Measurements from ENCODE around the gene CAPN11. TPM values are rescaled to one million over a fixed set of nuclear protein-coding genes. Genes with fewer than 3 reads are reported as not detected.

The CAPN11 gene
- total and polyA plus RNA-seq, 10 of the 15 experiments (the other 5 are each of a cell fraction or from before 2014, with no cell fraction given) = 0.05 to 0.44 (median 0.31) TPM

DNA sequence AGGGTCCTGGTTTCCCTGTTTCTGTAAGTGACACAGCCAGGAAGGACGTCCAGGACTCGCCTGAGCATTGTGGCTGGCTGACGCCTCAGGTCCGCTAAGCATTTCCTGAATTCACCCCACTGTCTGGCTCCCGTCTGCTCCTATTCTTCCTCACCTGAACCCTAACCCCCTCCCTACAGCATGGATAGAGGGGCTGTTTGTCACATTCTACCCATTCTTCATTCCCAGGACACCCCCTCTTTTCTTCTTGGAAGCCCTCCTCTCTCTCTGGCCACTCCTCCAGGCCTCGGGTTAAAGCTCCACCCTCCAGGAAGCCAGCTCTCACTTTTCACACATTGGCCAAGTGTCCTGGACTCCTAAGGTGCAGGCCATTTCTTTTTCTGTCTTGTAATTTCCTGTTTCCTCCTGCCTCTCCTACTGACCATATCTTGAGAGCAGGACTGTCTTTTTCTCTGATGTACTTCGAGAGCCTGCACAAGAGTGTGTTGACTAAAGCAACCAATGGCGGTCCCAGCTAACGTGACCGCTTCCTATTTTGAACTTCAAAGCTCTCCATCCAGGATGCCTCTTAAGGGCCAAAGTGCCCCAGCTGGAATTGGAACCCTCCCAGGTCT, 33.9 kb downstream of the CAPN11 start:
- POLR2A ChIA-PET = interaction anchor here (0.5 kb wide), 1 partner anchor 30 kb away, joined by 3 read pairs; no protein-coding TSS in a partner anchor
- intact Hi-C loops (cut with micrococcal nuclease; ENCODE audit: unreplicated experiment) = no loop called here
- H3K4me2 ChIP-seq (ENCODE audit: control insufficient read depth, insufficient read depth) = no peak overlapping the region
- TF ChIP-seq TAF1 (IDR thresholded peaks at IDR 0.05; ENCODE audit: borderline replicate concordance, low read depth, low read length) (no peak), HDGF (IDR thresholded peaks at IDR 0.05) (no peak), LARP7 (IDR thresholded peaks at IDR 0.05) (no peak), JUNB (IDR thresholded peaks at IDR 0.05) (no peak), NFXL1 (IDR thresholded peaks at IDR 0.05; ENCODE audit: borderline replicate concordance) (no peak), SUPT20H (IDR thresholded peaks at IDR 0.05; ENCODE audit: borderline replicate concordance, control insufficient read depth, low read depth, low read length) (no peak), CHD4 (IDR thresholded peaks at IDR 0.05) (no peak), DPF2 (IDR thresholded peaks at IDR 0.05) (no peak), TCF7 (IDR thresholded peaks at IDR 0.05; ENCODE audit: borderline replicate concordance) (no peak), NFYB (IDR thresholded peaks at IDR 0.05; ENCODE audit: insufficient read depth, low read depth, low read length) (no peak), SP1 (IDR thresholded peaks at IDR 0.05; ENCODE audit: low read depth, low read length) (no peak), POU2F2 (IDR thresholded peaks at IDR 0.05; ENCODE audit: borderline replicate concordance, low read depth, low read length) (no peak)
- TF ChIP-seq, protein P1, sequence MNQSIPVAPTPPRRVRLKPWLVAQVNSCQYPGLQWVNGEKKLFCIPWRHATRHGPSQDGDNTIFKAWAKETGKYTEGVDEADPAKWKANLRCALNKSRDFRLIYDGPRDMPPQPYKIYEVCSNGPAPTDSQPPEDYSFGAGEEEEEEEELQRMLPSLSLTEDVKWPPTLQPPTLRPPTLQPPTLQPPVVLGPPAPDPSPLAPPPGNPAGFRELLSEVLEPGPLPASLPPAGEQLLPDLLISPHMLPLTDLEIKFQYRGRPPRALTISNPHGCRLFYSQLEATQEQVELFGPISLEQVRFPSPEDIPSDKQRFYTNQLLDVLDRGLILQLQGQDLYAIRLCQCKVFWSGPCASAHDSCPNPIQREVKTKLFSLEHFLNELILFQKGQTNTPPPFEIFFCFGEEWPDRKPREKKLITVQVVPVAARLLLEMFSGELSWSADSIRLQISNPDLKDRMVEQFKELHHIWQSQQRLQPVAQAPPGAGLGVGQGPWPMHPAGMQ (IDR thresholded peaks at IDR 0.05; ENCODE audit: borderline replicate concordance) = no peak
- TF ChIP-seq, protein P2, sequence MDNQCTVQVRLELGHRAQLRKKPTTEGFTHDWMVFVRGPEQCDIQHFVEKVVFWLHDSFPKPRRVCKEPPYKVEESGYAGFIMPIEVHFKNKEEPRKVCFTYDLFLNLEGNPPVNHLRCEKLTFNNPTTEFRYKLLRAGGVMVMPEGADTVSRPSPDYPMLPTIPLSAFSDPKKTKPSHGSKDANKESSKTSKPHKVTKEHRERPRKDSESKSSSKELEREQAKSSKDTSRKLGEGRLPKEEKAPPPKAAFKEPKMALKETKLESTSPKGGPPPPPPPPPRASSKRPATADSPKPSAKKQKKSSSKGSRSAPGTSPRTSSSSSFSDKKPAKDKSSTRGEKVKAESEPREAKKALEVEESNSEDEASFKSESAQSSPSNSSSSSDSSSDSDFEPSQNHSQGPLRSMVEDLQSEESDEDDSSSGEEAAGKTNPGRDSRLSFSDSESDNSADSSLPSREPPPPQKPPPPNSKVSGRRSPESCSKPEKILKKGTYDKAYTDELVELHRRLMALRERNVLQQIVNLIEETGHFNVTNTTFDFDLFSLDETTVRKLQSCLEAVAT (IDR thresholded peaks at IDR 0.05) = no peak
- TF ChIP-seq, protein P3, sequence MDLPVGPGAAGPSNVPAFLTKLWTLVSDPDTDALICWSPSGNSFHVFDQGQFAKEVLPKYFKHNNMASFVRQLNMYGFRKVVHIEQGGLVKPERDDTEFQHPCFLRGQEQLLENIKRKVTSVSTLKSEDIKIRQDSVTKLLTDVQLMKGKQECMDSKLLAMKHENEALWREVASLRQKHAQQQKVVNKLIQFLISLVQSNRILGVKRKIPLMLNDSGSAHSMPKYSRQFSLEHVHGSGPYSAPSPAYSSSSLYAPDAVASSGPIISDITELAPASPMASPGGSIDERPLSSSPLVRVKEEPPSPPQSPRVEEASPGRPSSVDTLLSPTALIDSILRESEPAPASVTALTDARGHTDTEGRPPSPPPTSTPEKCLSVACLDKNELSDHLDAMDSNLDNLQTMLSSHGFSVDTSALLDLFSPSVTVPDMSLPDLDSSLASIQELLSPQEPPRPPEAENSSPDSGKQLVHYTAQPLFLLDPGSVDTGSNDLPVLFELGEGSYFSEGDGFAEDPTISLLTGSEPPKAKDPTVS (IDR thresholded peaks at IDR 0.05; ENCODE audit: low read depth, low read length) = no peak
- TF ChIP-seq, protein P4, sequence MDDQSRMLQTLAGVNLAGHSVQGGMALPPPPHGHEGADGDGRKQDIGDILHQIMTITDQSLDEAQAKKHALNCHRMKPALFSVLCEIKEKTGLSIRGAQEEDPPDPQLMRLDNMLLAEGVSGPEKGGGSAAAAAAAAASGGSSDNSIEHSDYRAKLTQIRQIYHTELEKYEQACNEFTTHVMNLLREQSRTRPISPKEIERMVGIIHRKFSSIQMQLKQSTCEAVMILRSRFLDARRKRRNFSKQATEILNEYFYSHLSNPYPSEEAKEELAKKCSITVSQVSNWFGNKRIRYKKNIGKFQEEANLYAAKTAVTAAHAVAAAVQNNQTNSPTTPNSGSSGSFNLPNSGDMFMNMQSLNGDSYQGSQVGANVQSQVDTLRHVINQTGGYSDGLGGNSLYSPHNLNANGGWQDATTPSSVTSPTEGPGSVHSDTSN (IDR thresholded peaks at IDR 0.05; ENCODE audit: insufficient replicate concordance, low read depth, low read length) = no peak

More for the DNA sequence above, 33.9 kb downstream of the CAPN11 start:
- peak; percentile 49 for FAIRE-seq
- in situ Hi-C loops (cut with MboI) = no loop called here
- Histone ChIP-seq H3K4me3 (no peak overlapping the region), H3K36me3 (ENCODE audit: control insufficient read depth in 2 of 2, insufficient read depth in 2 of 2, low read length in 1 of 2) (no peaks in the 10 kb centered on the region), H3K79me2 (ENCODE audit: control insufficient read depth, insufficient read depth, low read length) (no peaks in the 10 kb centered on the region), H4K20me1 (ENCODE audit: control insufficient read depth, insufficient read depth) (no peaks in the 10 kb centered on the region), H3K4me1 (ENCODE audit: control insufficient read depth, insufficient read depth, low read length) (peaks cover 12% of the 10 kb centered on the region), H3K9me3 (replicated peaks; ENCODE audit: control insufficient read depth, insufficient read depth, low read length) (no peaks in the 10 kb centered on the region), H3K9ac (ENCODE audit: control insufficient read depth, insufficient read depth, low read length) (no peak overlapping the region), H2AFZ (ENCODE audit: control insufficient read depth, low read depth, low read length) (peak overlapping the region; percentile 29), H3K27ac (ENCODE audit: control insufficient read depth, insufficient read depth) (no peak overlapping the region), H3K27me3 (replicated peaks in 1 of 2; ENCODE audit: control insufficient read depth in 2 of 2, insufficient read depth in 2 of 2, low read length in 1 of 2) (no peaks in the 10 kb centered on the region)
- ATAC-seq = peak; percentile 41; the same call in 2 of the 3 replicates
- no TSS peak for BruUV-seq (replicated peaks)
- no peak for DNase-seq (ENCODE audit: low read depth, low spot score)
- SMC1A ChIA-PET (ENCODE audit: uncharacterized antibody, unreplicated experiment) = interaction anchor here (0.9 to 1.2 kb wide), 3 partner anchors 9 to 120 kb away, joined by 3 to 4 read pairs (median 3); partner anchors contain the start of gene AARS2
- RAD21 ChIA-PET (ENCODE audit: unreplicated experiment) = interaction anchor here (1.8 kb wide), 1 partner anchor 30 kb away, joined by 7 read pairs; the partner anchor contains the start of gene SLC29A1
- WGBS (ENCODE audit: insufficient coverage, insufficient replicate concordance, low lambda C conversion rate, missing lambda C conversion rate) = 64% methylated on average over 10 of the region's 10 CpGs
- CTCF ChIA-PET = interaction anchor here (1.0 to 1.6 kb wide), 3 partner anchors 8 to 27 kb away, joined by 3 to 5 read pairs (median 4); no protein-coding TSS in a partner anchor

Data from GM12878 (cell line).